DND-41 (cell line): ENCODE results near the gene TMEM106C.
"Not testable (repeated sequence)": the region's sequence is repeated elsewhere in the genome, so short reads cannot be mapped to it uniquely, and the experiment has no call there.

Source experiments
- ATAC-seq: fragments of 200-7000 bp; cut with Tn5 transposase; 3 replicates; pipeline ENCODE4 v1.9.1; 2021; ENCODE audit warnings: low read depth; ENCODE audit not compliant: insufficient read depth
- DNase-seq: peaks from one replicate; pipeline ENCODE4 v3.0.0-alpha.2; 2020
- H2AFZ ChIP-seq: 2 replicates; pipeline ENCODE4 v1.6.0; 2012; ENCODE audit warnings: low read depth, low read length
- H3K27ac ChIP-seq: 2 replicates; pipeline ENCODE4 v1.5.1; 2012; ENCODE audit warnings: low read length, inconsistent platforms
- H3K27me3 ChIP-seq: fragments of 200-600 bp; sonication (generic); 2 replicates; pipeline ENCODE4 v1.6.0; 2012; ENCODE audit warnings: low read length, mild to moderate bottlenecking, inconsistent platforms; ENCODE audit not compliant: insufficient read depth, poor library complexity
- H3K36me3 ChIP-seq: 2 replicates; pipeline ENCODE4 v1.5.1; 2012; ENCODE audit warnings: low read length, inconsistent platforms; ENCODE audit not compliant: insufficient read depth
- H3K4me1 ChIP-seq: 2 replicates; pipeline ENCODE4 v1.5.1; 2012; ENCODE audit warnings: mild to moderate bottlenecking, low read length; ENCODE audit not compliant: insufficient read depth
- H3K4me2 ChIP-seq: 2 replicates; pipeline ENCODE4 v1.6.0; 2012; ENCODE audit warnings: mild to moderate bottlenecking, moderate library complexity, low read length, inconsistent platforms; ENCODE audit not compliant: insufficient read depth
- H3K4me3 ChIP-seq, 2 experiments: fragments of 200-600 bp in 1 of 2; shearing (Covaris generic) in 1 of 2; 2 replicates each; pipeline ENCODE4 v1.5.1; 2012 to 2016; ENCODE audit warnings: inconsistent platforms in 2 of 2, low read length in 2 of 2, mild to moderate bottlenecking in 2 of 2, low read depth in 1 of 2, moderate library complexity in 1 of 2
- H3K79me2 ChIP-seq: 2 replicates; pipeline ENCODE4 v1.6.0; 2012; ENCODE audit warnings: low read length, inconsistent platforms; ENCODE audit not compliant: insufficient read depth
- H3K9ac ChIP-seq: 2 replicates; pipeline ENCODE4 v1.6.0; 2012; ENCODE audit warnings: low read depth, mild to moderate bottlenecking, inconsistent platforms, low read length, moderate library complexity
- H3K9me3 ChIP-seq: 2 replicates; pipeline ENCODE4 v1.5.1; 2012; ENCODE audit warnings: low read length, moderate library complexity, mild to moderate bottlenecking, inconsistent platforms; ENCODE audit not compliant: insufficient read depth, severe bottlenecking
- H4K20me1 ChIP-seq: 2 replicates; pipeline ENCODE4 v1.6.0; 2012; ENCODE audit warnings: low read length; ENCODE audit not compliant: insufficient read depth
- EZH2 ChIP-seq: IDR thresholded peaks from 3 replicates; pipeline ENCODE4 v1.6.1; 2012; ENCODE audit warnings: borderline replicate concordance, low read depth, mild to moderate bottlenecking, moderate library complexity, low read length, inconsistent platforms; ENCODE audit not compliant: severe bottlenecking
- TF ChIP-seq, protein P1 (sequence below): IDR thresholded peaks from 2 replicates; pipeline ENCODE4 v1.5.1; 2012; ENCODE audit warnings: borderline replicate concordance, low read length, moderate library complexity, mild to moderate bottlenecking; ENCODE audit not compliant: poor library complexity, severe bottlenecking; ENCODE audit errors: extremely low read depth

Gene TMEM106C

DNA sequence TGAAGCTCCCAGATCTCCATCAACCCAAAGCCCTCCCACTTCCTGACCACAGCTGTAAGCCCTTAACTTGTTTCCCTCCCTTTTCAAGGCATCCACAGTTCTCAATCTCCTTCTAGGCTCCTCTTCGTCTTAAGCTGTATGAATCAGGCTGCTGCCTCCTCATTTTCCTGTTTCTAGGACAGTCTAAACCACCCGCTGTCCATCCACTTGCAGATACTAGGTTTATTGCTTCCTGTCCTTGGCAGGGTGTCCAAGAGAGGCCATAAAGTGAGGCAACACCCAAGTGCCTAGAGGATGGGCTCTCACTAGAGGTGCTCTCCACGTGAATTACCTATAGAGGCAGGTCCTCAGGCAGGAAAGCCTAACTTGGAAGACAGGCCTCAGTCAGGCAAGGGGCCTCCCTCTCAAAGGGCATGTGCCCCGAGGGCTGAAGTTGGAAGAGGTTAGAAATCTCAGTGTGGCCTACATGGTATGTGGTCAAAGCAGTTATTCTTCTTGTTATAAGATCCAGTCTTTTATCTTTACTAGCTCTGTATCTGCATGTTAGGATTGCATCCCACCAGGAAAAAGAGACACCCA lies 8.8 kb upstream of the TMEM106C start:
- DNase-seq (peak; percentile 19), ATAC-seq (peak; percentile 78)
- H3K4me3 ChIP-seq = no peak overlapping the region
- no peaks in the 10 kb centered on the region; the same call in 1 of the 2 replicates for H3K4me1 ChIP-seq
- no peak overlapping the region for H2AFZ ChIP-seq
- no peak overlapping the region for H3K4me2 ChIP-seq
- no peak for TF ChIP-seq EZH2
- TF ChIP-seq, protein P1, sequence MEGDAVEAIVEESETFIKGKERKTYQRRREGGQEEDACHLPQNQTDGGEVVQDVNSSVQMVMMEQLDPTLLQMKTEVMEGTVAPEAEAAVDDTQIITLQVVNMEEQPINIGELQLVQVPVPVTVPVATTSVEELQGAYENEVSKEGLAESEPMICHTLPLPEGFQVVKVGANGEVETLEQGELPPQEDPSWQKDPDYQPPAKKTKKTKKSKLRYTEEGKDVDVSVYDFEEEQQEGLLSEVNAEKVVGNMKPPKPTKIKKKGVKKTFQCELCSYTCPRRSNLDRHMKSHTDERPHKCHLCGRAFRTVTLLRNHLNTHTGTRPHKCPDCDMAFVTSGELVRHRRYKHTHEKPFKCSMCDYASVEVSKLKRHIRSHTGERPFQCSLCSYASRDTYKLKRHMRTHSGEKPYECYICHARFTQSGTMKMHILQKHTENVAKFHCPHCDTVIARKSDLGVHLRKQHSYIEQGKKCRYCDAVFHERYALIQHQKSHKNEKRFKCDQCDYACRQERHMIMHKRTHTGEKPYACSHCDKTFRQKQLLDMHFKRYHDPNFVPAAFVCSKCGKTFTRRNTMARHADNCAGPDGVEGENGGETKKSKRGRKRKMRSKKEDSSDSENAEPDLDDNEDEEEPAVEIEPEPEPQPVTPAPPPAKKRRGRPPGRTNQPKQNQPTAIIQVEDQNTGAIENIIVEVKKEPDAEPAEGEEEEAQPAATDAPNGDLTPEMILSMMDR = no peak
- no peaks in the 10 kb centered on the region for H3K36me3 ChIP-seq
- H3K27me3 ChIP-seq = no peaks in the 10 kb centered on the region
- no peak overlapping the region for H3K27ac ChIP-seq
- H3K9me3 ChIP-seq = peaks cover 6% of the 10 kb centered on the region
- H4K20me1 ChIP-seq = no peaks in the 10 kb centered on the region
- no peak overlapping the region for H3K9ac ChIP-seq
- H3K79me2 ChIP-seq = no peaks in the 10 kb centered on the region

GRCh38 chr12:47955059-47955458 lies 8.3 kb upstream of the TMEM106C start:
- Histone ChIP-seq H2AFZ (no peak overlapping the region), H3K9me3 (peaks cover 8% of the 10 kb centered on the region), H3K9ac (no peak overlapping the region), H3K4me1 (no peaks in the 10 kb centered on the region; the same call in 1 of the 2 replicates), H4K20me1 (no peaks in the 10 kb centered on the region), H3K27ac (no peak overlapping the region), H3K4me2 (no peak overlapping the region), H3K4me3 (no peak overlapping the region), H3K36me3 (no peaks in the 10 kb centered on the region), H3K79me2 (no peaks in the 10 kb centered on the region), H3K27me3 (no peaks in the 10 kb centered on the region)
- TF ChIP-seq EZH2 = no peak
- TF ChIP-seq, protein P1 = no peak
- DNase-seq (no peak), ATAC-seq (no peak)

DNA sequence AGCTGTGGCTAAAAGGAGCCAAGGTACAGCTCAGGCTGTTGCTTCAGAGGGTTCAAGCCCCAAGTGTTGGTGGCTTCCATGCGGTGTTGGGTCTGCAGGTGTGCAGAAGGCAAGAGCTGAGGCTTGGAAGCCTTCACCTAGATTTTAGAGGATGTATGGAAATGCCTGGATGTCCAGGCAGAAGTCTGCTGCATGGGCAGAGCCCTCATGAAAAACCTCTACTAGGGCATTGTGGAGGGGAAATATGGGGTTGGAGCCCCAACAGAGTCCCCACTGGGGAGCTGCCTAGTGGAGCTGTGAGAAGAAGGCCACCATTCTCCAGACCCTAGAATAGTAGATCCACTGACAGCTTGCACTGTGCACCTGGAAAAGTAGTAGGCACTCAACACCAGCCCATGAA lies 5.7 kb upstream of the TMEM106C start:
- H3K4me3 ChIP-seq, H4K20me1 ChIP-seq, H3K79me2 ChIP-seq, H3K27me3 ChIP-seq, H2AFZ ChIP-seq, H3K9ac ChIP-seq, H3K9me3 ChIP-seq, H3K36me3 ChIP-seq, H3K27ac ChIP-seq, H3K4me1 ChIP-seq, H3K4me2 ChIP-seq, DNase-seq, ATAC-seq: not testable (repeated sequence)

DNA sequence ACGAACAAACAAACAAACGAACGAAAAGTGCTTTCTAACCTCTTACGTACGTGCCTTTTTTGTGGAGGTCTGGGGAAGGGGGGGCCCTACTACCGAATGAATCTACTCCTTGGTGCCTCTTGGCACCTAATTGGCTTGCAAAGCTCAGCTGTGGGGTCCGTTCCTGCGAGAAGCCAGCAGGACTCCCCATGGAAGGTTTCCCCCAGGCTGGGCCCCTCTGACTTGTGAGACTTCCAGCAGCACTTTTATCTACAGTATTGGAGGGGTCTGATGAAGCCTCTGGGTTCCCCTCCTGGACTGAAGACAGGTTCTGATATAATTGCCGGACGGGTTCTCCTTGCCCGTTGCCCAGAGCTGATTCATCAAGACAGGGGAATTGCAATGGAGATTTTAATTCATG lies 1.2 kb upstream of the TMEM106C start:
- Histone ChIP-seq H3K27me3 (peaks cover 3% of the 10 kb centered on the region), H3K4me3 (no peak overlapping the region), H4K20me1 (peaks cover 18% of the 10 kb centered on the region; the same call in 1 of the 2 replicates), H3K9me3 (peaks cover 8% of the 10 kb centered on the region), H3K36me3 (peaks cover 32% of the 10 kb centered on the region), H3K4me1 (peaks cover 32% of the 10 kb centered on the region), H3K4me2 (no peak overlapping the region), H3K27ac (no peak overlapping the region), H3K79me2 (peaks cover 26% of the 10 kb centered on the region), H2AFZ (no peak overlapping the region; the same call in 1 of the 2 replicates), H3K9ac (no peak overlapping the region)
- ATAC-seq (no peak), DNase-seq (no peak)
- no peak for TF ChIP-seq EZH2
- TF ChIP-seq, protein P1 = no peak
